ENCODE results near the gene C15orf39.
"Not testable (repeated sequence)": the region's sequence is repeated elsewhere in the genome, so short reads cannot be mapped to it uniquely, and the experiment has no call there.

Gene C15orf39

GRCh38 chr15:75259873-75260272 lies 58.2 kb downstream of the C15orf39 start:
- not testable (repeated sequence) for H3K4me1 Mint-ChIP-seq (ENCODE audit: low read depth); H3K4me3 Mint-ChIP-seq; H3K27me3 Mint-ChIP-seq

More at GRCh38 chr15:75259873-75260272, 58.2 kb downstream of the C15orf39 start:
- H3K9me3 Mint-ChIP-seq; DNase-seq; H3K27ac Mint-ChIP-seq; H3K36me3 Mint-ChIP-seq (ENCODE audit: low read depth): not testable (repeated sequence)

Measured in activated T-cell treated with anti-CD3 and anti-CD28 coated beads, Interleukin-2, amount 50 U/mL, for 24 hours (primary cell).